GM19351 (cell line): ENCODE measurements around the gene FAM117B.
"Not testable (repeated sequence)": the region's sequence is repeated elsewhere in the genome, so short reads cannot be mapped to it uniquely, and the experiment has no call there.

Source experiments
- ATAC-seq: cut with Tn5 transposase; IDR thresholded peaks from one replicate; pipeline ENCODE4 v1.9.1; 2021; ENCODE audit warnings: mild to moderate bottlenecking, moderate library complexity; ENCODE audit not compliant: unreplicated experiment

Gene FAM117B

DNA sequence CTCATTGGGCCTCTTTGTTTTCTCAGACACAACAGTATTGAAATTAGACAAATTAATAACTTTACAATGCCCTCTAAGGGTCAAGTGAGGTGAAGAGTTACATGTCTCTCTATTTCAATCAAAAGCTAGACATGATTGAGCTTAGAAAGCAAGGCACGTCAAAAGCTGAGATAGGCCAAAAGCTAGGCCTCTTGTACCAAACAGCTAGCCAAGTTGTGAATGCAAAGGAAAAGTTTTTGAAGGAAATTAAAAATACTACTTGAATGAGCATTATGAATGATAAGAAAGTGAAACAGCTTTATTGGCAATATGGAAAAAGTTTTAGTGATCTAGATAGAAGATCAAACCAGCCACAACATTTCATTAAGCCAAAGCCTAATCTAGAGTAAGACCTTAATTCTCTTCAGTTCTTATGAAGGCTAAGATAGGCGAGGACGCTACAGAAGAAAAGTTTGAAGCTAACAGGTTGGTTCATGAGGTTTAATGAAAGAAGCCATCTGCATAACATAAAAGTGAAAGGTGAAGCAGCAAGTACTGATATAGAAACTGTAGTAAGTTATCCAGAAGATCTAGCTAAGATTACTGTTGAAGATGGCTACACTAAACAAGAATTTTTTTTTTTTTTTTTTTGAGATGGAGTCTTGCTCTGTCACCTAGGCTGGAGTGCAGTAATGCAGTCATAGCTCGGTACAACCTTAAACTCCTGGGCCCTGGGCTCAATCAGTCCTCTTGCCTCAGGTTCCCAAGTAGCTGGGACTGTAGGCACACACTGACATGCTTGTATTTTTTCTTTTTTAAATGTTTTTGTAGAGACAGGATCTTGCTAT lies 65.5 kb downstream of the FAM117B start:
- ATAC-seq = no peak

- ATAC-seq = no peak
Observed at GRCh38 chr2:202703091-202703490, 68.3 kb downstream of the FAM117B start.

GRCh38 chr2:202704248-202704647 lies 69.5 kb downstream of the FAM117B start:
- no peak for ATAC-seq

GRCh38 chr2:202705446-202706020 lies 70.8 kb downstream of the FAM117B start:
- ATAC-seq = no peak

DNA sequence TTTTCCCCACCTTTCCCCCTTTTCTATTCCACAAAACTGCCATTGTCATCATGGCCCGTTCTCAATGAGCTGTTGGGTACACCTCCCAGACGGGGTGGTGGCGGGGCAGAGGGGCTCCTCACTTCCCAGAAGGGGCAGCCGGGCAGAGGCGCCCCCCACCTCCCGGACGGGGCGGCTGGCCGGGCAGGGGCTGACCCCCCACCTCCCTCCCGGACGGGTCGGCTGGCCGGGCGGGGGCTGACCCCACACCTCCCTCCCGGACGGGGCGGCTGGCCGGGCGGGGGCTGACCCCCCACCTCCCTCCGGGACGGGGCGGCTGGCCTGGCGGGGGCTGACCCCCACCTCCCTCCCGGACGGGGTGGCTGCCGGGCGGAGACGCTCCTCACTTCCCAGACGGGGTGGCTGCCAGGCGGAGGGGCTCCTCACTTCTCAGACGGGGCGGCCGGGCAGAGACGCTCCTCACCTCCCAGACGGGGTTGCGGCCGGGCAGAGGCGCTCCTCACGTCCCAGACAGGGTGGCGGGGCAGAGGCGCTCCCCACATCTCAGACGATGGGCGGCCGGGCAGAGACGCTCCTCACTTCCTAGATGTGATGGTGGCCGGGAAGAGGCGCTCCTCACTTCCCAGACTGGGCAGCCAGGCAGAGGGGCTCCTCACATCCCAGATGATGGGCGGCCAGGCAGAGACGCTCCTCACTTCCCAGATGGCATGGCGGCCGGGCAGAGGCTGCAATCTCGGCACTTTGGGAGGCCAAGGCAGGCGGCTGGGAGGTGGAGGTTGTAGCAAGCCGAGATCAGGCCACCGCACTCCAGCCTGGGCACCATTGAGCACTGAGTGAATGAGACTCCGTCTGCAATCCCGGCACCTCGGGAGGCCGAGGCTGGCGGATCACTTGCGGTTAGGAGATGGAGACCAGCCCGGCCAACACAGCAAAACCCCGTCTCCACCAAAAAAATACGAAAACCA lies 80.5 kb downstream of the FAM117B start:
- not testable (repeated sequence) for ATAC-seq

DNA sequence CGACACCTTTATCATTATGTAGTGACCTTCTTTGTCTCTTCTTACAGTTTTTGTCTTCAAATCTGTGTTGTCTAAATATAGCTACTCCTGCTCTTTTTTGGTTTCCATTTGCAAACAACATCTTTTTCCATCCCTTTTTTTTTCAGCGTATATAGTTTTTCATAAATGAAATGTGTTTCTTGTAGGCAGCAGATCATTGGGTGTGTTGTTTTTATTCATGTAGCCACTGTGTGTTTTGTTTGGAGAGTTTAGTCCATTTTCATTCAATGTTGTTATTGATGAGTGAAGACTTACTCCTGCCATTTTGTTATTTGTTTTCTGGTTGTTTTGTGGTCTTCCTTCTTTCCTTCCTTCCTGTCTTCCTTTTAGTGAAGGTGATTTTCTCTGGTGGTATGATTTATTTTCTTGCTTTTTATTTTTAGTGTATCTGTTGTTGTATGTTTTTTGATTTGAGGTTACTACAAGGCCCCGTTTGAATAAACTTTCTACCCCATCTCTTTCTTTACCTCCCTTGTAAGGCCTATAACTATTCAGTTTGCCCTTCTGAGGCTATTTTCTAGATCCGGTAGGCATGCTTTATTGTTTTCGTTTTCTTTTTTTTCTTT lies 81.4 kb downstream of the FAM117B start:
- no peak for ATAC-seq

DNA sequence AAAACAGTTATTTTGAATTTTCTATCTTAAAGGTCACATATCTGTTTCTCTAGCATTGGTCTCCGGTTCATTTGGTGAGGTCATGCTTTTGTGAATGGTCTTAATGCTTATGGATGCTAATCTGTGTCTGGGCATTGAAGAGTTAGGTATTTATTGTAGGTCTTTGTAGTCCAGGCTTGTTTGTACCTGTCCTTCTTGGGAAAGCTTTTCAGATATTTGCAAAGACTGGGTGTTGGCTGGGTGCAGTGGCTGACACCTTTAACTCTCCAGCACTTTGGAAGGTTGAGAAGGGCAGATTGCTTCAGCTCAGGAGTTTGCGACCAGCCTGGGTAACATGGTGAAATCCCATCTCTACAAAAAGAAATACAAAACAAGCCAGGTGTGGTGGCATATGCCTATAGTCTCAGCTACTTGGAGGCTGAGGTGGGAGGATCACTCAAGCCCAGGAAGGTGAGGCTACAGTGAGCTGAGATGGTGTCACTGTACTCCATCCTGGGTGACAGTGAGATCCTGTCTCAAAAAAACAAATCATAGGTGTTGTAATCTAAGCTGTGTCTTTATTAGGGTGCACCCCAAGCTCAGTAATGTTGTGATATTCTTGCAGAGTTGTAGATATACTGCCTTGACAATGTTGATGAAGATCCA lies 82.3 kb downstream of the FAM117B start:
- ATAC-seq = no peak

- ATAC-seq = no peak
Observed at GRCh38 chr2:202717598-202718310, 83.0 kb downstream of the FAM117B start.

DNA sequence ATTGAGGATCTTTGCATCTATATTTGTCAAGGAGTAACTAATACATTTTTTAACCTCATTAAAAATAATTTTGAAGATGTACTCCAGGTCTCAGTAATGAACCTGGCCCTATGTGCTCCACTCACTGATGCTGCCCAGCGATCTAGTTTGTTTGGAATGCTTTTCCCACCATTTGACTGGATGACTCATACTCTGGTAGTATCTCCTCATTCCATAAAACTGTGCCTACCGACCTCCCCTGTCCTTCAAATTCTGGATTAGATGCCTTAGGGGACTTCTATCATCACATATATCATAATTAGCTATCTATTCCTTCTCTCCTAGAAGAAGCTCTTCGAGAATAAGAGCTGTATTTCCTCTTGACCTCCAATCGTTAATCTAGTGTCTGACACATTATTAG lies 83.8 kb downstream of the FAM117B start:
- ATAC-seq = no peak

- ATAC-seq = no peak
Observed at GRCh38 chr2:202720226-202720625, 85.5 kb downstream of the FAM117B start.

DNA sequence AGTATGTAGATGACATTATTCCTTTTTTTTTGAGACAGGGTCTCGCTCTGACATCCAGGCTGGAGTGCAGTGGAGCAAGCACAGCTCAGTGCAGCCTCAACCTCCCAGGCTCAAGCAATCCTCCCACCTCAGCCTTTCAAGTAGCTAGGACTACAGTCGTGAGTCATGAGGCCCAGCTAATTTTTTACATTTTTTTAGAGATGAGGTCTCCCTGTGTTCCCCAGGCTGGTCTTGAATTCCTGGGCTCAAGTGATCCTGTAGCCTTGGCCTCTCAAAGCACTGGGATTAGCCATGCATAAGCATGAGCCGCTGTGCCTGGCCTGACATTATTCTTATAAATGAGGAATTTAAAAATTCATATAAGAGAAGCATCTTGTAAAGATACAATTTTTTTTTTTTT lies 86.9 kb downstream of the FAM117B start:
- ATAC-seq = no peak

DNA sequence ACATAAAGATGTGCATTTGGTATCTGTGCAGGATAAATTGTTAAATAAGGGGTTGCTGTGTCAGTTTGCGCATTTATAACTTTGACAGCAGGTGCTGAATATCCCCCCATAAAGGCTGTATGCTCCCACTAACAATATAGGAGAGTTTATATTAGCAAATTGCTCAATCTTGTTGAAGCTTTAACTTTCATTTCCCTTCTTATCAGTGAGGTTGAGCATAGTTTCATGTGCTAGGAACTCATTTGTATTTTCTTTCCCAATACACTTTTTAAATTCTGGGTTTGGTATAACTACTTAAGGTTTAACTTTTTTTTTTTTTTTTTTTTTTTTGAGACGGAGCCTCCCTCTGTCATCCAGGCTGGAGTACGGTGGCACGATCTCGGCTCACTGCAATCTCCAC lies 89.0 kb downstream of the FAM117B start:
- no peak for ATAC-seq

DNA sequence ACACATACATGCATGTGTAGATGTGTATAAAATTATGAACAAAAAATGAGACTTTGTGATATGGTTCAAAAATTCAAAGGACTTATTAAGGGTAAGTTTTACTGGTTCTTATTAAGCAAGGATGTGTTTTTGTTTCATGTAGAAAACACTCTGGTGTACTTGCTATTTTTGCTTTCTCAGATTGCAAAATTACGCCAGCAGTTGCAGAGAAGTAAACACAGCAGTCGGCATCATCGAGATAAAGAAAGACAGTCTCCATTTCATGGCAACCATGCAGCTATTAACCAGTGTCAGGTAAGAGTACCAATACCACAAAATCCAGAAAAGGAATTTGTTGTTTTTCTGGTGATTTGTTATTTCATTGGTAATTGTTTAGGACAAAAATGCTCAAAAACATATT lies 91.3 kb downstream of the FAM117B start:
- ATAC-seq = no peak

GRCh38 chr2:202736826-202737225 lies 102.1 kb downstream of the FAM117B start:
- ATAC-seq = no peak

DNA sequence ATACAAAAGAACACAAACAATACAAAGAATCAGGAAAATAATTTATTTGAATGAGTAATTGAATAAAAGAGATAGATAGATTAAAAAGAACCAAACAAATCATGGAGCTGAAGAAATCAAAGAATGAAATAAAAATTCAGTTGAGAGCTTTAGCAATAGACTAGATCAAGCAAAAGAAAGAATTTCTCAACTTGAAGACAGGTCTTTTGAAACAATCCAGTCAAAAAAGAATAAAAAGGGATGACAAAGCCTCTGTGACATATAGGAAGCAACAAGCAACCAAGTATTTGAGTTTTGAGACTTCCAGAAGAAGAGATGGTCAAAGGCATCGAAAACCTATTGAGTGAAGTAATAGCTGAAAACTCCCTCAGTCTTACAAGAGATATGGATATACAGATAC lies 108.8 kb downstream of the FAM117B start:
- ATAC-seq = no peak

DNA sequence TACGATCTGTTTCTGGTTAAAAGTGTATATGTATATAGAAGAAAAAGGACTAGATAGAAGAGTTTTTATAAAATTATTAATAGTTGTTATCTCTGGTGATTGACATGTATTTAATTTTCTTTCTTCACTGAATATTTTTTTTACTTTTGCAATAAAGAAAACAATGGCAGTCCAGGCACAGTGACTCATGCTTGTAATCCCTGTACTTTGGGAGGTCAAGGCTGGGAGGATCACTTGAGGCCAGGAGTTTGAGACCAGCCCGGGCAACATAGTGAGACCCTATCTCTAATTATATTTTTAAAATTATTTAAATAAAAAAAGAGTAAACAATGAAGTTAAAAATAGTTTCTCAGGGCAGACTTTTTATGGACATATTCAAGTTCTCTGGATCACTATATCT lies 114.7 kb downstream of the FAM117B start:
- ATAC-seq = no peak

DNA sequence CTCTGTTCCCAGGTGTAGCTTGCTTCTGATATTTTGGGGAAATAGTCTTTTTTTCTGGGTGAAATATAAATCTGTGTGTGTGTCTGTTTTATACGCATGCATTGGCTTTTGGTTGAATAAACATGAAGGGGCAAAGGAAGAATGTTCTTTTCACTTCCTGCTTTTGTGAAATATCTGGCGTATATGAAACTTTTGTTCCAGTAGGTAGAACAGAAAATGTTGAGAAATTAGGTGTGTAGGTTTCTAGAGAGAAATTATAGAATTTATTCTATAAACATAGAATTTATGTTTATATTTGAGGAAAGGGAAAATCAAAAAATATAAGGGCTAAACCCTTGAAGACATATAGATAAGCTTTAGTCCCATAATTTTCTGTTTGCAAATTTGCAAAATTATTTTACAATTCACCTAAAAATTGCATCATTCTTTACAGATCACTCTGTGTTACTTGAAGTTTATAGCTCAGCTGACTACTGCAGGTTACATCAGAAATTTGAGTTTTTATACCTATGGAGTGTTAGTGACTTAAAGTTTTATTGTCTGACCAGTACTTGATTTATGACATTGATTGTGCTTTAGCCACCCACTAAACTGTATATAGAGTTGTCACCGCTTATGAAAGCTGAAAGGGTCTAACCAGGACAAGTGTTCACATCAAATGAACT lies 116.1 kb downstream of the FAM117B start:
- ATAC-seq = no peak

GRCh38 chr2:202752071-202752470 lies 117.3 kb downstream of the FAM117B start:
- no peak for ATAC-seq

- ATAC-seq = no peak
Observed at GRCh38 chr2:202754936-202755335, 120.2 kb downstream of the FAM117B start.
